Measurements from ENCODE around the gene RAB17.

RAB17 gene

GRCh38 chr2:237556773-237557632 is 33.5 kb downstream of the RAB17 start:
- TF ChIP-seq TAF1 (IDR thresholded peaks at IDR 0.05; ENCODE audit: borderline replicate concordance, insufficient read depth, low read length): no peak
- no peak for TF ChIP-seq FOXP2 (optimal IDR thresholded peaks at IDR 0.05; ENCODE audit: borderline replicate concordance, extremely low read depth, extremely low read length, insufficient read depth)
- TF ChIP-seq SIN3A (IDR thresholded peaks at IDR 0.05; ENCODE audit: borderline replicate concordance, insufficient read depth, low read length): no peak
- TF ChIP-seq REST (IDR thresholded peaks at IDR 0.05; ENCODE audit: insufficient read depth in 1 of 2, low read depth in 2 of 2, low read length in 2 of 2): no peak
- TF ChIP-seq POLR2AphosphoS5 (IDR thresholded peaks at IDR 0.05; ENCODE audit: low read depth, low read length): no peak

- no peak for TF ChIP-seq FOXP2 (optimal IDR thresholded peaks at IDR 0.05; ENCODE audit: borderline replicate concordance, extremely low read depth, extremely low read length, insufficient read depth)
- TF ChIP-seq REST (IDR thresholded peaks at IDR 0.05; ENCODE audit: insufficient read depth in 1 of 2, low read depth in 2 of 2, low read length in 2 of 2): no peak
- no peak for TF ChIP-seq TAF1 (IDR thresholded peaks at IDR 0.05; ENCODE audit: borderline replicate concordance, insufficient read depth, low read length)
- no peak for TF ChIP-seq POLR2AphosphoS5 (IDR thresholded peaks at IDR 0.05; ENCODE audit: low read depth, low read length)
- no peak for TF ChIP-seq SIN3A (IDR thresholded peaks at IDR 0.05; ENCODE audit: borderline replicate concordance, insufficient read depth, low read length)
Measured at GRCh38 chr2:237555560-237555959, 35.0 kb downstream of the RAB17 start.

GRCh38 chr2:237553948-237554347 is 36.6 kb downstream of the RAB17 start:
- TF ChIP-seq REST (IDR thresholded peaks at IDR 0.05; ENCODE audit: insufficient read depth in 1 of 2, low read depth in 2 of 2, low read length in 2 of 2) (no peak), POLR2AphosphoS5 (IDR thresholded peaks at IDR 0.05; ENCODE audit: low read depth, low read length) (no peak), TAF1 (IDR thresholded peaks at IDR 0.05; ENCODE audit: borderline replicate concordance, insufficient read depth, low read length) (no peak), FOXP2 (optimal IDR thresholded peaks at IDR 0.05; ENCODE audit: borderline replicate concordance, extremely low read depth, extremely low read length, insufficient read depth) (no peak), SIN3A (IDR thresholded peaks at IDR 0.05; ENCODE audit: borderline replicate concordance, insufficient read depth, low read length) (no peak)

- no peak for TF ChIP-seq REST (IDR thresholded peaks at IDR 0.05; ENCODE audit: insufficient read depth in 1 of 2, low read depth in 2 of 2, low read length in 2 of 2)
- no peak for TF ChIP-seq FOXP2 (optimal IDR thresholded peaks at IDR 0.05; ENCODE audit: borderline replicate concordance, extremely low read depth, extremely low read length, insufficient read depth)
- no peak for TF ChIP-seq TAF1 (IDR thresholded peaks at IDR 0.05; ENCODE audit: borderline replicate concordance, insufficient read depth, low read length)
- TF ChIP-seq SIN3A (IDR thresholded peaks at IDR 0.05; ENCODE audit: borderline replicate concordance, insufficient read depth, low read length): no peak
- TF ChIP-seq POLR2AphosphoS5 (IDR thresholded peaks at IDR 0.05; ENCODE audit: low read depth, low read length): no peak
Measured at GRCh38 chr2:237552908-237553307, 37.6 kb downstream of the RAB17 start.
